ENCODE results near the gene CANT1.

Gene CANT1

DNA sequence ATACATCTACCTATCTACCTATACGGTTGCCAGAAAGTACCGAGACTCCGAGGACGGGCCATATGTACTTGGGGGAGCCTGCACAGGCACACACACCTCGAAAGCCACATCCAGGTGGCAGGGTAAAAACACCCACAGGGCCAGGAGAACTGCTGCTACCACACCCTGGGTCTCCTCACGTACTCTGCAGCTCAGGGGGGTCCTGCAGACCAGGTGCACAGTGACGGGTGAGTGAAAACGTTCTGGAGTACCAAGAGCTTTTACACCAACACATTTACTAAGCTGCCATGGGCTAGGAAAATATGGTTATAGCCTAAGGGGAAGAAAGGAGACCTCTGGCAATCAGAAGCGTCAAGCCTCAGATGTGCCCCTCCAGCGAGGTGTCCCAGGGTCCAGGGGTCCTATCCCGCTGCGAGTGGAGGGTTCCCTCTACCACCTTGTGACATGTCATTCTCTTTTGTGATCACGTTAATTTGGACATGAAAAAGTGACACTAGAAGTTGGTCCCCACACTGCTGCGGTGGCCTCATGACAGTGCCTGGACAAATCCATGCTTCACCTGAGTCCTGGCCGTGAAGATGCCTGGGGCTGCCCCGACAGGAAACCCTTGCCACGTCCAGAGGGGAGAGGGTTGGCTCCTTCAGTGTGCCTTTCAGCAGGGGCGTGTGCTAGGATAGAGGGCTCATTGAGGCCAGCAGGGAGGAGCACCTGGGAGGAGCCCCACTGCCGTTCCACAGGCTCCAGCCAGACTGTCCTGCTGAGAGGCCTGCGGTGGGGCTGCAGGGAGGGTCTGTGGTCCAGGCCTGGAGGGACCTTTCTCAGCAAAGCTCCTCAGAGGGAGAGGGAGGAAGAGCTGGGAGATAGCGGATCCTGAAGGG, 1.8 kb downstream of the CANT1 start:
- H3K36me3 ChIP-seq (ENCODE audit: low read depth), result peaks cover 33% of the 10 kb centered on the region
- TF ChIP-seq, protein P1, sequence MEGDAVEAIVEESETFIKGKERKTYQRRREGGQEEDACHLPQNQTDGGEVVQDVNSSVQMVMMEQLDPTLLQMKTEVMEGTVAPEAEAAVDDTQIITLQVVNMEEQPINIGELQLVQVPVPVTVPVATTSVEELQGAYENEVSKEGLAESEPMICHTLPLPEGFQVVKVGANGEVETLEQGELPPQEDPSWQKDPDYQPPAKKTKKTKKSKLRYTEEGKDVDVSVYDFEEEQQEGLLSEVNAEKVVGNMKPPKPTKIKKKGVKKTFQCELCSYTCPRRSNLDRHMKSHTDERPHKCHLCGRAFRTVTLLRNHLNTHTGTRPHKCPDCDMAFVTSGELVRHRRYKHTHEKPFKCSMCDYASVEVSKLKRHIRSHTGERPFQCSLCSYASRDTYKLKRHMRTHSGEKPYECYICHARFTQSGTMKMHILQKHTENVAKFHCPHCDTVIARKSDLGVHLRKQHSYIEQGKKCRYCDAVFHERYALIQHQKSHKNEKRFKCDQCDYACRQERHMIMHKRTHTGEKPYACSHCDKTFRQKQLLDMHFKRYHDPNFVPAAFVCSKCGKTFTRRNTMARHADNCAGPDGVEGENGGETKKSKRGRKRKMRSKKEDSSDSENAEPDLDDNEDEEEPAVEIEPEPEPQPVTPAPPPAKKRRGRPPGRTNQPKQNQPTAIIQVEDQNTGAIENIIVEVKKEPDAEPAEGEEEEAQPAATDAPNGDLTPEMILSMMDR (IDR thresholded peaks at IDR 0.05; ENCODE audit: poor library complexity, severe bottlenecking), result no peak
- ATAC-seq (ENCODE audit: low read depth) (no peak), DNase-seq (ENCODE audit: low spot score) (peak; percentile 30)
- H3K4me1 ChIP-seq (ENCODE audit: insufficient read depth, poor library complexity, severe bottlenecking), result peaks cover 40% of the 10 kb centered on the region
- no peaks in the 10 kb centered on the region for H3K27me3 ChIP-seq (ENCODE audit: insufficient read depth, poor library complexity, severe bottlenecking)
- H3K9me3 ChIP-seq (ENCODE audit: severe bottlenecking), result no peaks in the 10 kb centered on the region
- H3K4me3 ChIP-seq (ENCODE audit: severe bottlenecking), result no peak overlapping the region
- H3K27ac ChIP-seq (ENCODE audit: poor library complexity, severe bottlenecking), result no peak overlapping the region

- TF ChIP-seq, protein P1 (IDR thresholded peaks at IDR 0.05; ENCODE audit: poor library complexity, severe bottlenecking), result no peak
- Histone ChIP-seq H3K4me3 (ENCODE audit: severe bottlenecking) (no peak overlapping the region), H3K27ac (ENCODE audit: poor library complexity, severe bottlenecking) (no peak overlapping the region), H3K9me3 (ENCODE audit: severe bottlenecking) (no peaks in the 10 kb centered on the region), H3K27me3 (ENCODE audit: insufficient read depth, poor library complexity, severe bottlenecking) (no peaks in the 10 kb centered on the region), H3K4me1 (ENCODE audit: insufficient read depth, poor library complexity, severe bottlenecking) (peaks cover 38% of the 10 kb centered on the region), H3K36me3 (ENCODE audit: low read depth) (peaks cover 40% of the 10 kb centered on the region)
- no peak for ATAC-seq (ENCODE audit: low read depth)
- DNase-seq (ENCODE audit: low spot score), result peak; percentile 51
Measured at GRCh38 chr17:79006794-79007503, 2.6 kb downstream of the CANT1 start.

DNA sequence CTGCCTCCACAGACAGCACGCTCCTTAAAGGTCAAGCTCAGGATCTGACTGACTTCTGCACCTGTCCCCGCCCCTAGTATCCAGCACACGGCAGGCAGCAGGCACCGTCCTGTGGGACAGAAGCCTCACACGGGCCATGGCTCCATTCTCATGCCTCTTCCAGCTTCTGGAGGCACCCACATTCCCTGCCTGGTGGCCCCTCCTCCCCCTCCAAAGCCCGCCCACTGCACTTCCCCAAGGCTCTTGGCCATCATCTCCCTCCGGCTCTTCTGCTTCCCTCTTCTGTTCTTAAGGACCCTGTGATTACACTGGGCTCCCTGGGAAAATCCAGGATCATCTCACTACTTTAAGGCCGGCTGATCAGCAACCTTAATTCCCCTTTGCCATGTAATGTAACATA, 3.5 kb downstream of the CANT1 start:
- Histone ChIP-seq H3K4me3 (ENCODE audit: severe bottlenecking) (no peak overlapping the region), H3K9me3 (ENCODE audit: severe bottlenecking) (no peaks in the 10 kb centered on the region), H3K4me1 (ENCODE audit: insufficient read depth, poor library complexity, severe bottlenecking) (peaks cover 29% of the 10 kb centered on the region), H3K27me3 (ENCODE audit: insufficient read depth, poor library complexity, severe bottlenecking) (no peaks in the 10 kb centered on the region), H3K36me3 (ENCODE audit: low read depth) (peaks cover 40% of the 10 kb centered on the region), H3K27ac (ENCODE audit: poor library complexity, severe bottlenecking) (peak overlapping the region; percentile 46)
- TF ChIP-seq, protein P1 (IDR thresholded peaks at IDR 0.05; ENCODE audit: poor library complexity, severe bottlenecking), result no peak
- ATAC-seq (ENCODE audit: low read depth) (no peak), DNase-seq (ENCODE audit: low spot score) (no peak)

GRCh38 chr17:79005063-79005861, 4.3 kb downstream of the CANT1 start:
- Histone ChIP-seq H3K36me3 (ENCODE audit: low read depth) (peaks cover 40% of the 10 kb centered on the region), H3K9me3 (ENCODE audit: severe bottlenecking) (no peaks in the 10 kb centered on the region), H3K4me1 (ENCODE audit: insufficient read depth, poor library complexity, severe bottlenecking) (peaks cover 22% of the 10 kb centered on the region), H3K27me3 (ENCODE audit: insufficient read depth, poor library complexity, severe bottlenecking) (no peaks in the 10 kb centered on the region), H3K27ac (ENCODE audit: poor library complexity, severe bottlenecking) (peak overlapping the region; percentile 46), H3K4me3 (ENCODE audit: severe bottlenecking) (no peak overlapping the region)
- peak; percentile 72 for ATAC-seq (ENCODE audit: low read depth)
- DNase-seq (ENCODE audit: low spot score), result no peak
- TF ChIP-seq, protein P1 (IDR thresholded peaks at IDR 0.05; ENCODE audit: poor library complexity, severe bottlenecking), result no peak
